ENCODE measurements around the gene TP53I11.

TP53I11 gene

GRCh38 chr11:44915621-44916020, 35.1 kb downstream of the TP53I11 start:
- no peak for DNase-seq

GRCh38 chr11:44915004-44915403, 35.7 kb downstream of the TP53I11 start:
- no peak for DNase-seq

- no peak for DNase-seq
Observed at GRCh38 chr11:44914105-44914504, 36.6 kb downstream of the TP53I11 start.

GRCh38 chr11:44913502-44913901, 37.2 kb downstream of the TP53I11 start:
- no peak for DNase-seq

GRCh38 chr11:44912270-44912987, 38.3 kb downstream of the TP53I11 start:
- no peak for DNase-seq

GRCh38 chr11:44911029-44911814, 39.5 kb downstream of the TP53I11 start:
- peak; percentile 19 to 95 (median 72) for DNase-seq

GRCh38 chr11:44910591-44910990, 40.1 kb downstream of the TP53I11 start:
- DNase-seq = no peak

GRCh38 chr11:44909557-44909956, 41.1 kb downstream of the TP53I11 start:
- no peak for DNase-seq

- no peak for DNase-seq
Observed at GRCh38 chr11:44906649-44907048, 44.0 kb downstream of the TP53I11 start.

- DNase-seq = no peak
Observed at GRCh38 chr11:44905131-44905866, 45.4 kb downstream of the TP53I11 start.

GRCh38 chr11:44904261-44905020, 46.2 kb downstream of the TP53I11 start:
- no peak for DNase-seq

GRCh38 chr11:44903518-44903917, 47.2 kb downstream of the TP53I11 start:
- DNase-seq = no peak

GRCh38 chr11:44903035-44903434, 47.6 kb downstream of the TP53I11 start:
- DNase-seq = no peak

- DNase-seq = no peak
Observed at GRCh38 chr11:44901786-44902185, 48.9 kb downstream of the TP53I11 start.

GRCh38 chr11:44901120-44901633, 49.5 kb downstream of the TP53I11 start:
- no peak for DNase-seq

- DNase-seq = peak in 1 of 56 donors; percentile 25
Observed at GRCh38 chr11:44899959-44900358, 50.7 kb downstream of the TP53I11 start.

GRCh38 chr11:44893846-44894617, 56.7 kb downstream of the TP53I11 start:
- DNase-seq = peak in 48 of 56 donors; percentile 6 to 79 (median 47)

GRCh38 chr11:44893308-44893822, 57.3 kb downstream of the TP53I11 start:
- peak in 37 of 56 donors; percentile 4 to 65 (median 21) for DNase-seq

- no peak for DNase-seq
Observed at GRCh38 chr11:44892843-44893242, 57.8 kb downstream of the TP53I11 start.

GRCh38 chr11:44889266-44889665, 61.4 kb downstream of the TP53I11 start:
- no peak for DNase-seq

All from amygdala (tissue), 56 donors.